ENCODE results near the gene QSOX2.

The QSOX2 gene

GRCh38 chr9:136243631-136244030 is 2.0 kb downstream of the QSOX2 start:
- Histone ChIP-seq H3K4me3 (replicated peaks; ENCODE audit: low read depth, low read length) (peak overlapping the region; percentile 93), H3K27me3 (replicated peaks; ENCODE audit: control insufficient read depth, insufficient read depth, low read length) (no peaks in the 10 kb centered on the region; the same call in 1 of the 2 replicates), H3K36me3 (ENCODE audit: control insufficient read depth, insufficient read depth, low read length) (peaks cover 3% of the 10 kb centered on the region; the same call in 1 of the 2 replicates)
- no peak for TF ChIP-seq CTCF (IDR thresholded peaks at IDR 0.05; ENCODE audit: insufficient read depth, low read length, poor library complexity, severe bottlenecking)
- no peak for DNase-seq (ENCODE audit: extremely low read depth, insufficient read length)

GRCh38 chr9:136242918-136243525 is 2.6 kb downstream of the QSOX2 start:
- Histone ChIP-seq H3K36me3 (ENCODE audit: control insufficient read depth, insufficient read depth, low read length) (peaks cover 3% of the 10 kb centered on the region; the same call in 1 of the 2 replicates), H3K4me3 (replicated peaks; ENCODE audit: low read depth, low read length) (peak overlapping the region; percentile 93; the same call in 1 of the 2 replicates), H3K27me3 (replicated peaks; ENCODE audit: control insufficient read depth, insufficient read depth, low read length) (no peaks in the 10 kb centered on the region; the same call in 1 of the 2 replicates)
- no peak for TF ChIP-seq CTCF (IDR thresholded peaks at IDR 0.05; ENCODE audit: insufficient read depth, low read length, poor library complexity, severe bottlenecking)
- no peak for DNase-seq (ENCODE audit: extremely low read depth, insufficient read length)

- peaks cover 5% of the 10 kb centered on the region; the same call in 1 of the 2 replicates for H3K36me3 ChIP-seq (ENCODE audit: control insufficient read depth, insufficient read depth, low read length)
- TF ChIP-seq CTCF (IDR thresholded peaks at IDR 0.05; ENCODE audit: insufficient read depth, low read length, poor library complexity, severe bottlenecking), result no peak
- DNase-seq (ENCODE audit: extremely low read depth, insufficient read length), result no peak
- H3K27me3 ChIP-seq (replicated peaks; ENCODE audit: control insufficient read depth, insufficient read depth, low read length), result no peaks in the 10 kb centered on the region
- no peak overlapping the region; the same call in 1 of the 2 replicates for H3K4me3 ChIP-seq (replicated peaks; ENCODE audit: low read depth, low read length)
Observed at GRCh38 chr9:136242248-136242647, 3.4 kb downstream of the QSOX2 start.

GRCh38 chr9:136241542-136241941 is 4.1 kb downstream of the QSOX2 start:
- TF ChIP-seq CTCF (IDR thresholded peaks at IDR 0.05; ENCODE audit: insufficient read depth, low read length, poor library complexity, severe bottlenecking), result no peak
- H3K36me3 ChIP-seq (ENCODE audit: control insufficient read depth, insufficient read depth, low read length), result peaks cover 8% of the 10 kb centered on the region
- no peak overlapping the region for H3K4me3 ChIP-seq (replicated peaks; ENCODE audit: low read depth, low read length)
- H3K27me3 ChIP-seq (replicated peaks; ENCODE audit: control insufficient read depth, insufficient read depth, low read length), result no peaks in the 10 kb centered on the region
- no peak for DNase-seq (ENCODE audit: extremely low read depth, insufficient read length)

- Histone ChIP-seq H3K27me3 (replicated peaks; ENCODE audit: control insufficient read depth, insufficient read depth, low read length) (no peaks in the 10 kb centered on the region), H3K36me3 (ENCODE audit: control insufficient read depth, insufficient read depth, low read length) (peaks cover 13% of the 10 kb centered on the region), H3K4me3 (replicated peaks; ENCODE audit: low read depth, low read length) (no peak overlapping the region)
- TF ChIP-seq CTCF (IDR thresholded peaks at IDR 0.05; ENCODE audit: insufficient read depth, low read length, poor library complexity, severe bottlenecking), result no peak
- no peak for DNase-seq (ENCODE audit: extremely low read depth, insufficient read length)
Observed at GRCh38 chr9:136240941-136241340, 4.7 kb downstream of the QSOX2 start.

GRCh38 chr9:136239983-136240330 is 5.7 kb downstream of the QSOX2 start:
- peak; percentile 59 for DNase-seq (ENCODE audit: extremely low read depth, insufficient read length)
- no peaks in the 10 kb centered on the region for H3K27me3 ChIP-seq (replicated peaks; ENCODE audit: control insufficient read depth, insufficient read depth, low read length)
- H3K4me3 ChIP-seq (replicated peaks; ENCODE audit: low read depth, low read length), result no peak overlapping the region
- TF ChIP-seq CTCF (IDR thresholded peaks at IDR 0.05; ENCODE audit: insufficient read depth, low read length, poor library complexity, severe bottlenecking), result no peak
- H3K36me3 ChIP-seq (ENCODE audit: control insufficient read depth, insufficient read depth, low read length), result peaks cover 20% of the 10 kb centered on the region
